Measurements from ENCODE around the gene ELOVL7. TPM values are rescaled to one million over a fixed set of nuclear protein-coding genes. Genes with fewer than 3 reads are reported as not detected.

Gene ELOVL7
- total and polyA plus RNA-seq, 2 donors (not counting 1 experiment from before 2014, with no cell fraction given) = 0.21 to 0.54 TPM

- no peaks in the 10 kb centered on the region for H3K27me3 ChIP-seq (replicated peaks in 1 of 4; ENCODE audit: control extremely low read depth in 1 of 4, control insufficient read depth in 3 of 4, insufficient read depth in 4 of 4, low read length in 3 of 4)
- no peak for DNase-seq
- no peak overlapping the region for H3K4me2 ChIP-seq (replicated peaks; ENCODE audit: low read depth, low read length, poor library complexity, severe bottlenecking)
- no peaks in the 10 kb centered on the region for H3K4me1 ChIP-seq (ENCODE audit: control insufficient read depth in 2 of 2, insufficient read depth in 2 of 2, low read length in 2 of 2)
- CTCF ChIA-PET = no interaction called here
- H4K20me1 ChIP-seq (ENCODE audit: control insufficient read depth, insufficient read depth, low read length, poor library complexity, severe bottlenecking) = no peaks in the 10 kb centered on the region
- H3K36me3 ChIP-seq (replicated peaks in 1 of 2; ENCODE audit: control extremely low read depth in 1 of 2, control insufficient read depth in 1 of 2, extremely low read depth in 1 of 2, insufficient read depth in 2 of 2, low read length in 1 of 2) = no peaks in the 10 kb centered on the region
- no peaks in the 10 kb centered on the region for H3K9me3 Mint-ChIP-seq (ENCODE audit: insufficient read depth)
- H3K27me3 Mint-ChIP-seq = no peaks in the 10 kb centered on the region
- H2AFZ ChIP-seq (ENCODE audit: insufficient read depth, low read depth, low read length, poor library complexity, severe bottlenecking) = no peak overlapping the region
- WGBS (ENCODE audit: insufficient coverage) = 58% methylated on average over 1 of the region's 2 CpGs
- no peak for ATAC-seq (ENCODE audit: low read depth)
- no peak overlapping the region for H3K27ac ChIP-seq (ENCODE audit: low read length in 2 of 2)
- no peak overlapping the region for H3K27ac Mint-ChIP-seq
- no peaks in the 10 kb centered on the region for H3K79me2 ChIP-seq (ENCODE audit: control insufficient read depth, insufficient read depth, low read length)
- intact Hi-C loops (cut with micrococcal nuclease) = no loop called here
- no peak for TF ChIP-seq CTCF (IDR thresholded peaks at IDR 0.05)
- no peak for TF ChIP-seq EZH2 (IDR thresholded peaks at IDR 0.05; ENCODE audit: borderline replicate concordance, insufficient read depth, low read depth, low read length, poor library complexity, severe bottlenecking)
- H3K9ac ChIP-seq (ENCODE audit: low read length) = no peak overlapping the region
- H3K9me3 ChIP-seq (ENCODE audit: control extremely low read depth in 1 of 3, control insufficient read depth in 2 of 3, insufficient read depth in 1 of 3, low read length in 2 of 3) = no peaks in the 10 kb centered on the region
- H3K4me3 Mint-ChIP-seq = no peak overlapping the region
- H3K4me1 Mint-ChIP-seq = no peaks in the 10 kb centered on the region
- H3K4me3 ChIP-seq (ENCODE audit: control extremely low read depth in 1 of 5, extremely low read depth in 1 of 5, insufficient read depth in 1 of 5, low read depth in 2 of 5, low read length in 4 of 5) = no peak overlapping the region
- POLR2A ChIA-PET = no interaction called here
Observed at GRCh38 chr5:60829490-60830266, 14.4 kb downstream of the ELOVL7 start.

DNA sequence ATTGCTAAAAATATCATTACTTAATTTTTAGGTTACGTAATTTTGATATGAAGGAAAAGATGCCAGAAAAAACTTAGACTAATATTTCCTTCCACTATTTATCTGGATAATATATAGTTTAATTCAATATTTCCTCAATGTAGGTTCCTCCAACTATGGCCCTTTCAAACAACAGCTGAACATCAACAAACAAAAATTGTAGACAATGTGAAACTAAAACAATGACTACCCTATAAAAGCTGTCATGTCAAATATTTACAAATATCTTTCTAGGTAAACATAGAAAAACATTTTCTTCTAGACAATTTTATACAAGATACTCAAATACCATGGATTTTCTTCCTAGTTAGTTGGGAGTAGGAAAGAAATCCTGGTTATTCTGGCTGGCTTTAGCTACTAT, 16.9 kb downstream of the ELOVL7 start:
- intact Hi-C loops (cut with micrococcal nuclease) = no loop called here

More for the DNA sequence above, 16.9 kb downstream of the ELOVL7 start:
- ATAC-seq (ENCODE audit: low read depth) (no peak), DNase-seq (no peak)
- Histone ChIP-seq H3K4me2 (replicated peaks; ENCODE audit: low read depth, low read length, poor library complexity, severe bottlenecking) (no peak overlapping the region), H3K9ac (ENCODE audit: low read length) (no peak overlapping the region), H3K36me3 (replicated peaks in 1 of 2; ENCODE audit: control extremely low read depth in 1 of 2, control insufficient read depth in 1 of 2, extremely low read depth in 1 of 2, insufficient read depth in 2 of 2, low read length in 1 of 2) (no peaks in the 10 kb centered on the region), H4K20me1 (ENCODE audit: control insufficient read depth, insufficient read depth, low read length, poor library complexity, severe bottlenecking) (no peaks in the 10 kb centered on the region), H3K27ac (ENCODE audit: low read length in 2 of 2) (no peak overlapping the region), H3K9me3 (ENCODE audit: control extremely low read depth in 1 of 3, control insufficient read depth in 2 of 3, insufficient read depth in 1 of 3, low read length in 2 of 3) (no peaks in the 10 kb centered on the region), H3K27me3 (replicated peaks in 1 of 4; ENCODE audit: control extremely low read depth in 1 of 4, control insufficient read depth in 3 of 4, insufficient read depth in 4 of 4, low read length in 3 of 4) (no peaks in the 10 kb centered on the region), H3K4me3 (ENCODE audit: control extremely low read depth in 1 of 5, extremely low read depth in 1 of 5, insufficient read depth in 1 of 5, low read depth in 2 of 5, low read length in 4 of 5) (no peak overlapping the region), H2AFZ (ENCODE audit: insufficient read depth, low read depth, low read length, poor library complexity, severe bottlenecking) (no peak overlapping the region), H3K79me2 (ENCODE audit: control insufficient read depth, insufficient read depth, low read length) (no peaks in the 10 kb centered on the region), H3K4me1 (ENCODE audit: control insufficient read depth in 2 of 2, insufficient read depth in 2 of 2, low read length in 2 of 2) (no peaks in the 10 kb centered on the region)
- no peaks in the 10 kb centered on the region for H3K4me1 Mint-ChIP-seq
- H3K27me3 Mint-ChIP-seq = no peaks in the 10 kb centered on the region
- no peak for TF ChIP-seq CTCF (IDR thresholded peaks at IDR 0.05)
- no peak for TF ChIP-seq EZH2 (IDR thresholded peaks at IDR 0.05; ENCODE audit: borderline replicate concordance, insufficient read depth, low read depth, low read length, poor library complexity, severe bottlenecking)
- no CpG with 5 or more reads among the region's 1 CpG for WGBS (ENCODE audit: insufficient coverage)
- no peak overlapping the region for H3K4me3 Mint-ChIP-seq
- ChIA-PET POLR2A (no interaction called here), CTCF (no interaction called here)
- no peak overlapping the region for H3K27ac Mint-ChIP-seq
- H3K9me3 Mint-ChIP-seq (ENCODE audit: insufficient read depth) = no peaks in the 10 kb centered on the region
